ENCODE data around the gene CPM.

The CPM gene

GRCh38 chr12:68863109-68863770 lies 69.7 kb downstream of the CPM start:
- no peak overlapping the region for H3K27ac ChIP-seq (ENCODE audit: low read length)
- H3K27me3 ChIP-seq (replicated peaks; ENCODE audit: insufficient read depth, low read length) = no peaks in the 10 kb centered on the region
- no peak for TF ChIP-seq CTCF (IDR thresholded peaks at IDR 0.05; ENCODE audit: low read length)
- TF ChIP-seq EZH2 (optimal IDR thresholded peaks at IDR 0.05; ENCODE audit: low read depth, low read length) = no peak
- no peak for TF ChIP-seq EZH2phosphoT487 (IDR thresholded peaks at IDR 0.05; ENCODE audit: low read length)
- H4K20me1 ChIP-seq (ENCODE audit: insufficient read depth, low read length) = no peaks in the 10 kb centered on the region
- H3K79me2 ChIP-seq (ENCODE audit: low read length) = no peaks in the 10 kb centered on the region
- H3K9ac ChIP-seq (ENCODE audit: low read length) = peak overlapping the region; percentile 8; the same call in 1 of the 2 replicates
- no peaks in the 10 kb centered on the region for H3K9me2 ChIP-seq (replicated peaks; ENCODE audit: insufficient read depth, low read length)
- H2AFZ ChIP-seq (ENCODE audit: low read length) = peak overlapping the region; percentile 29
- no peaks in the 10 kb centered on the region for H3F3A ChIP-seq (ENCODE audit: insufficient read depth, low read length)
- peaks cover 4% of the 10 kb centered on the region; the same call in 1 of the 2 replicates for H3K4me1 ChIP-seq (ENCODE audit: low read length)
- H3K4me3 ChIP-seq (ENCODE audit: low read length) = peak overlapping the region; percentile 31
- no peak for DNase-seq
- H3K9me3 ChIP-seq (replicated peaks; ENCODE audit: insufficient read depth, low read length) = no peaks in the 10 kb centered on the region
- peak overlapping the region; percentile 44 for H3K4me2 ChIP-seq (ENCODE audit: low read depth, low read length)
- H3K36me3 ChIP-seq (replicated peaks; ENCODE audit: insufficient read depth, low read length) = no peaks in the 10 kb centered on the region

GRCh38 chr12:68861890-68862289 lies 71.1 kb downstream of the CPM start:
- no peak for DNase-seq
- no peaks in the 10 kb centered on the region for H3F3A ChIP-seq (ENCODE audit: insufficient read depth, low read length)
- H3K27me3 ChIP-seq (replicated peaks; ENCODE audit: insufficient read depth, low read length) = no peaks in the 10 kb centered on the region
- H3K79me2 ChIP-seq (ENCODE audit: low read length) = no peaks in the 10 kb centered on the region
- peaks cover 4% of the 10 kb centered on the region; the same call in 1 of the 2 replicates for H3K4me1 ChIP-seq (ENCODE audit: low read length)
- H3K4me2 ChIP-seq (ENCODE audit: low read depth, low read length) = no peak overlapping the region
- no peaks in the 10 kb centered on the region for H3K9me2 ChIP-seq (replicated peaks; ENCODE audit: insufficient read depth, low read length)
- H3K36me3 ChIP-seq (replicated peaks; ENCODE audit: insufficient read depth, low read length) = no peaks in the 10 kb centered on the region
- no peak overlapping the region for H3K27ac ChIP-seq (ENCODE audit: low read length)
- no peaks in the 10 kb centered on the region for H3K9me3 ChIP-seq (replicated peaks; ENCODE audit: insufficient read depth, low read length)
- no peak overlapping the region for H3K9ac ChIP-seq (ENCODE audit: low read length)
- no peak overlapping the region for H3K4me3 ChIP-seq (ENCODE audit: low read length)
- TF ChIP-seq CTCF (IDR thresholded peaks at IDR 0.05; ENCODE audit: low read length) = no peak
- TF ChIP-seq EZH2 (optimal IDR thresholded peaks at IDR 0.05; ENCODE audit: low read depth, low read length) = no peak
- TF ChIP-seq EZH2phosphoT487 (IDR thresholded peaks at IDR 0.05; ENCODE audit: low read length) = no peak
- no peak overlapping the region for H2AFZ ChIP-seq (ENCODE audit: low read length)
- no peaks in the 10 kb centered on the region for H4K20me1 ChIP-seq (ENCODE audit: insufficient read depth, low read length)

- no peak overlapping the region for H3K4me2 ChIP-seq (ENCODE audit: low read depth, low read length)
- no peaks in the 10 kb centered on the region for H3K9me3 ChIP-seq (replicated peaks; ENCODE audit: insufficient read depth, low read length)
- no peak overlapping the region for H3K27ac ChIP-seq (ENCODE audit: low read length)
- no peaks in the 10 kb centered on the region for H3K27me3 ChIP-seq (replicated peaks; ENCODE audit: insufficient read depth, low read length)
- DNase-seq = no peak
- H2AFZ ChIP-seq (ENCODE audit: low read length) = no peak overlapping the region
- TF ChIP-seq EZH2phosphoT487 (IDR thresholded peaks at IDR 0.05; ENCODE audit: low read length) = no peak
- no peak for TF ChIP-seq EZH2 (optimal IDR thresholded peaks at IDR 0.05; ENCODE audit: low read depth, low read length)
- no peak for TF ChIP-seq CTCF (IDR thresholded peaks at IDR 0.05; ENCODE audit: low read length)
- H3K4me3 ChIP-seq (ENCODE audit: low read length) = no peak overlapping the region
- H3K4me1 ChIP-seq (ENCODE audit: low read length) = no peaks in the 10 kb centered on the region
- no peak overlapping the region for H3K9ac ChIP-seq (ENCODE audit: low read length)
- no peaks in the 10 kb centered on the region for H4K20me1 ChIP-seq (ENCODE audit: insufficient read depth, low read length)
- H3F3A ChIP-seq (ENCODE audit: insufficient read depth, low read length) = peaks cover 12% of the 10 kb centered on the region
- H3K9me2 ChIP-seq (replicated peaks; ENCODE audit: insufficient read depth, low read length) = no peaks in the 10 kb centered on the region
- no peaks in the 10 kb centered on the region for H3K79me2 ChIP-seq (ENCODE audit: low read length)
- no peaks in the 10 kb centered on the region for H3K36me3 ChIP-seq (replicated peaks; ENCODE audit: insufficient read depth, low read length)
Measured at GRCh38 chr12:68856510-68856909, 76.5 kb downstream of the CPM start.

All from MM.1S (cell line).